H1 (cell line): Measurements from ENCODE around the gene HAND1. TPM values are rescaled to one million over a fixed set of nuclear protein-coding genes. Genes with fewer than 3 reads are reported as not detected.

Source experiments
- CTCF ChIA-PET: fragments of 300-600 bp; sonication (Branson Sonifier 250); formaldehyde crosslinking; loops from one replicate; lab custom pipeline; 2021; ENCODE audit not compliant: partially characterized antibody; lab: Charles Lee
- POLR2A ChIA-PET: fragments of 300-600 bp; sonication (Branson Sonifier 250); formaldehyde crosslinking; loops from one replicate; lab custom pipeline; 2021; ENCODE audit warnings: inconsistent platforms; ENCODE audit not compliant: partially characterized antibody; lab: Charles Lee
- DNase-seq, 2 experiments: peaks; one replicate each; pipeline versions ENCODE4 v3.0.0 to v3.0.0-alpha.2; 2010 to 2022; ENCODE audit warnings: low spot score in 2 of 2, low read depth in 1 of 2, mixed read lengths in 1 of 2
- FAIRE-seq: peaks from 2 replicates; lab custom pipeline; 2011; peaks lifted over from hg19 to GRCh38; lab: Jason Lieb, UNC
- H2AFZ ChIP-seq: 2 replicates; pipeline ENCODE4 v1.8.1; 2012; ENCODE audit warnings: low read length, inconsistent platforms
- H2AK5ac ChIP-seq: 2 replicates; pipeline ENCODE4 v1.6.1; 2013; ENCODE audit warnings: low read depth, low read length
- H2BK120ac ChIP-seq: replicated peaks from 2 replicates; pipeline ENCODE3; 2013; ENCODE audit warnings: low read depth, low read length, inconsistent platforms
- H2BK12ac ChIP-seq: 2 replicates; pipeline ENCODE4 v1.6.1; 2013; ENCODE audit warnings: low read depth, low read length
- H2BK15ac ChIP-seq: 2 replicates; pipeline ENCODE4 v1.6.1; 2013; ENCODE audit warnings: low read length
- H2BK20ac ChIP-seq: 2 replicates; pipeline ENCODE4 v1.6.1; 2013; ENCODE audit warnings: low read length
- H2BK5ac ChIP-seq: 2 replicates; pipeline ENCODE4 v1.6.1; 2013; ENCODE audit warnings: low read depth, low read length
- H3K14ac ChIP-seq: 2 replicates; pipeline ENCODE4 v1.6.1; 2013; ENCODE audit warnings: inconsistent platforms; ENCODE audit not compliant: insufficient read length
- H3K18ac ChIP-seq: 2 replicates; pipeline ENCODE4 v1.6.1; 2013; ENCODE audit warnings: low read length; ENCODE audit errors: extremely low read depth
- H3K23ac ChIP-seq: 2 replicates; pipeline ENCODE4 v1.6.1; 2013; ENCODE audit warnings: inconsistent platforms; ENCODE audit not compliant: insufficient read length
- H3K23me2 ChIP-seq: 2 replicates; pipeline ENCODE4 v1.6.1; 2013; ENCODE audit warnings: low read depth, low read length
- H3K27ac ChIP-seq: 2 replicates; pipeline ENCODE4 v1.6.1; 2011; ENCODE audit warnings: low read depth, low read length, inconsistent platforms
- H3K27me3 ChIP-seq, 4 experiments: replicated peaks in 1 of 4; 1 replicate in 1 of 4; 2 replicates in 3 of 4; pipeline versions ENCODE4 v1.6.1 to v1.8.1; 2011 to 2013; ENCODE audit warnings: low read length in 3 of 4, mild to moderate bottlenecking in 3 of 4, inconsistent platforms in 2 of 4, mixed read lengths in 2 of 4, moderate library complexity in 1 of 4; ENCODE audit not compliant: control insufficient read depth in 3 of 4, insufficient read depth in 3 of 4; ENCODE audit errors: extremely low read depth in 1 of 4
- H3K36me3 ChIP-seq, 4 experiments: 2 replicates each; pipeline versions ENCODE4 v1.6.1 to v1.8.1; 2011 to 2013; ENCODE audit warnings: mild to moderate bottlenecking in 4 of 4, low read length in 3 of 4, moderate library complexity in 2 of 4, control low read depth in 1 of 4, inconsistent platforms in 1 of 4; ENCODE audit not compliant: insufficient read depth in 4 of 4, control insufficient read depth in 2 of 4
- H3K4ac ChIP-seq: replicated peaks from 2 replicates; pipeline ENCODE3; 2013; ENCODE audit warnings: low read length, low read depth, mixed read lengths, inconsistent platforms; ENCODE audit not compliant: insufficient read length
- H3K4me1 ChIP-seq, 4 experiments: replicated peaks in 1 of 4; 1 replicate in 1 of 4; 2 replicates in 3 of 4; pipeline versions ENCODE4 v1.6.1 to v1.8.1; 2011 to 2013; ENCODE audit warnings: low read length in 3 of 4, inconsistent platforms in 2 of 4, mixed read lengths in 1 of 4; ENCODE audit not compliant: insufficient read depth in 4 of 4, control insufficient read depth in 3 of 4
- H3K4me2 ChIP-seq, 2 experiments: 2 replicates each; pipeline versions ENCODE4 v1.6.1 to v1.8.1; 2011 to 2013; ENCODE audit warnings: low read depth in 2 of 2, low read length in 2 of 2, control low read depth in 1 of 2, inconsistent platforms in 1 of 2, mild to moderate bottlenecking in 1 of 2; ENCODE audit not compliant: insufficient read depth in 1 of 2
- H3K4me3 ChIP-seq, 4 experiments: fragments of 200-600, 300-600 bp in 1 of 4; sonication (generic), shearing (Covaris generic), sonication (Bioruptor Twin) in 1 of 4; 2 replicates each; pipeline versions ENCODE4 v1.5.1 to v1.8.1; 2011 to 2016; ENCODE audit warnings: low read length in 4 of 4, low read depth in 3 of 4, control low read depth in 2 of 4, inconsistent platforms in 2 of 4, mild to moderate bottlenecking in 2 of 4, mixed read lengths in 1 of 4, moderate library complexity in 1 of 4; ENCODE audit not compliant: insufficient read depth in 2 of 4; ENCODE audit errors: extremely low read depth in 1 of 4
- H3K56ac ChIP-seq: replicated peaks from 2 replicates; pipeline ENCODE3; 2013; ENCODE audit warnings: low read depth, mild to moderate bottlenecking, mixed read lengths, low read length, inconsistent platforms; ENCODE audit not compliant: insufficient read length
- H3K79me1 ChIP-seq: 2 replicates; pipeline ENCODE4 v1.6.1; 2013; ENCODE audit warnings: low read depth, low read length, control low read depth
- H3K79me2 ChIP-seq, 2 experiments: 2 replicates each; pipeline versions ENCODE4 v1.6.1 to v1.8.1; 2012 to 2013; ENCODE audit warnings: low read length in 2 of 2, mild to moderate bottlenecking in 2 of 2, inconsistent platforms in 1 of 2; ENCODE audit not compliant: insufficient read depth in 2 of 2, control insufficient read depth in 1 of 2
- H3K9ac ChIP-seq, 4 experiments: replicated peaks in 1 of 4; 1 replicate in 1 of 4; 2 replicates in 3 of 4; pipeline versions ENCODE4 v1.6.1 to v1.8.1; 2011 to 2013; ENCODE audit warnings: low read depth in 3 of 4, low read length in 3 of 4, control low read depth in 2 of 4, mild to moderate bottlenecking in 2 of 4, moderate library complexity in 2 of 4, inconsistent platforms in 1 of 4; ENCODE audit errors: extremely low read depth in 1 of 4
- H3K9me3 ChIP-seq, 2 experiments: 2 replicates each; pipeline versions ENCODE4 v1.6.1 to v1.8.1; 2012 to 2013; ENCODE audit warnings: mild to moderate bottlenecking in 2 of 2, moderate library complexity in 2 of 2, control low read depth in 1 of 2, inconsistent platforms in 1 of 2, low read depth in 1 of 2, low read length in 1 of 2, mixed read lengths in 1 of 2; ENCODE audit not compliant: insufficient read depth in 2 of 2
- H4K20me1 ChIP-seq, 2 experiments: replicated peaks in 1 of 2; 2 replicates each; pipeline versions ENCODE3 to v1.8.1; 2011 to 2013; ENCODE audit warnings: inconsistent platforms in 2 of 2, low read length in 2 of 2, mild to moderate bottlenecking in 1 of 2; ENCODE audit not compliant: insufficient read depth in 2 of 2, control insufficient read depth in 1 of 2
- H4K5ac ChIP-seq: 2 replicates; pipeline ENCODE4 v1.6.1; 2013; ENCODE audit warnings: low read length, low read depth, mixed read lengths, inconsistent platforms; ENCODE audit not compliant: insufficient read length
- H4K8ac ChIP-seq: 2 replicates; pipeline ENCODE4 v1.8.0; 2013; ENCODE audit warnings: mild to moderate bottlenecking, moderate library complexity, low read length, inconsistent platforms; ENCODE audit not compliant: insufficient read depth; ENCODE audit errors: extremely low read depth
- H4K91ac ChIP-seq: replicated peaks from 2 replicates; pipeline ENCODE3; 2013; ENCODE audit warnings: low read length, mixed read lengths, inconsistent platforms; ENCODE audit not compliant: insufficient read length
- ASH2L ChIP-seq: fragments of 200-600, 300-600 bp; sonication (generic); IDR thresholded peaks from one replicate; pipeline ENCODE4 v1.7.1; 2017; ENCODE audit warnings: low read length
- CTBP2 ChIP-seq: IDR thresholded peaks from 2 replicates; pipeline ENCODE4 v1.7.0; 2011; ENCODE audit warnings: borderline replicate concordance, mild to moderate bottlenecking, moderate library complexity, mixed read lengths, low read length; ENCODE audit not compliant: insufficient read depth, insufficient read length
- CTCF ChIP-seq, 3 experiments: IDR thresholded peaks; 1 replicate in 2 of 3; 2 replicates in 1 of 3; pipeline versions ENCODE4 v1.5.1 to v1.6.1; 2011; ENCODE audit warnings: low read length in 3 of 3, mild to moderate bottlenecking in 3 of 3, inconsistent platforms in 2 of 3, low read depth in 1 of 3, moderate library complexity in 1 of 3; ENCODE audit not compliant: insufficient read depth in 1 of 3; ENCODE audit errors: control extremely low read depth in 1 of 3
- POLR2A ChIP-seq, 2 experiments: IDR thresholded peaks; 1 replicate in 1 of 2; 2 replicates in 1 of 2; pipeline ENCODE4 v1.6.1; 2011; ENCODE audit warnings: low read depth in 2 of 2, low read length in 2 of 2, mild to moderate bottlenecking in 2 of 2; ENCODE audit errors: control extremely low read depth in 1 of 2
- RNF2 ChIP-seq: fragments of 200-900, 300-1000 bp; sonication (generic); IDR thresholded peaks from 2 replicates; pipeline ENCODE4 v1.7.1; 2016; ENCODE audit warnings: borderline replicate concordance, low read depth, mild to moderate bottlenecking, antibody characterized with exemption, low read length; ENCODE audit not compliant: poor library complexity, severe bottlenecking; ENCODE audit errors: missing control alignments
- SP2 ChIP-seq: IDR thresholded peaks from 2 replicates; pipeline ENCODE4 v1.6.1; 2012; ENCODE audit warnings: mild to moderate bottlenecking, low read length, inconsistent platforms
- TAF1 ChIP-seq: IDR thresholded peaks from 2 replicates; pipeline ENCODE4 v1.6.1; 2011; ENCODE audit warnings: mild to moderate bottlenecking, low read depth, low read length
- WGBS, 2 experiments: shearing (Covaris generic) in 1 of 2; methylation state at CpG; one replicate each; pipeline versions ENCODE4 v1.1.6 to v1.1.7; 2013 to 2015; ENCODE audit warnings: low lambda C conversion rate in 2 of 2, mixed read lengths in 2 of 2, inconsistent platforms in 1 of 2, low coverage in 1 of 2, missing lambda C conversion rate in 1 of 2; ENCODE audit not compliant: insufficient replicate concordance in 2 of 2, insufficient coverage in 1 of 2, insufficient read length in 1 of 2; ENCODE audit errors: extremely low coverage in 1 of 2, missing lambda C conversion rate in 1 of 2; 5-methylcytosine and 5-hydroxymethylcytosine counted together
- long read RNA-seq, 2 experiments: library from RNA in 1 of 2; library from capped mRNA in 1 of 2; stranded (forward); transcript quantifications; one replicate each; pipeline ENCODE4 v2.0.0, GENCODE V29; 2021; ENCODE audit warnings: inconsistent platforms in 1 of 2
- polyA minus RNA-seq, 3 experiments: library from RNA; depleted of rRNA, polyadenylated mRNA; stranded (reverse); fragments of >200 nt; gene quantifications; 1 replicate in 2 of 3; 2 replicates in 1 of 3; pipeline ENCODE4 v1.2.3, GENCODE V29; 2011
- polyA plus RNA-seq, 7 experiments: library from polyadenylated mRNA; depleted of rRNA in 3 of 7; stranded (reverse) in 5 of 7; unstranded in 2 of 7; fragments of >200 nt in 5 of 7; fragments of 200-250 nt in 2 of 7; gene quantifications; 1 replicate in 5 of 7; 2 replicates in 1 of 7; 4 replicates in 1 of 7; pipeline versions ENCODE4 v1.2.1 to v1.2.3, GENCODE V29; 2011 to 2013; ENCODE audit warnings: missing spikeins in 2 of 7, mixed read lengths in 2 of 7
- total RNA-seq: library from RNA; stranded (reverse); fragmentation: NEBNext Ultra II Directional; extraction: Animal tissue kit (Norgen Biotek cat#: 25700); gene quantifications from 2 replicates; pipeline ENCODE4 v1.2.1, GENCODE V29; 2021

The HAND1 gene
- total RNA-seq (not detected in 2 replicates), polyA plus RNA-seq (2011; rRNA removed) (0.06 TPM in 1 of 2 replicates, not detected in the other), polyA minus RNA-seq (2011; rRNA and poly(A)+ RNA removed) (not detected in 2 replicates)
- polyA plus RNA-seq (2011; cell fraction: cytosol; rRNA removed), result not detected
- polyA plus RNA-seq (2011; cell fraction: nucleus; rRNA removed), result not detected
- 0.09 to 0.59 TPM (median 0.40 TPM) in 3 of 4 replicates, not detected in the other for polyA plus RNA-seq (2012, experiment 1 of 2)
- 1.2 TPM for polyA plus RNA-seq (2012, experiment 2 of 2)
- not detected for polyA plus RNA-seq (2013, experiment 1 of 2)
- not detected for polyA plus RNA-seq (2013, experiment 2 of 2)
- not detected for polyA minus RNA-seq (2011; cell fraction: cytosol; rRNA and poly(A)+ RNA removed)
- polyA minus RNA-seq (2011; cell fraction: nucleus; rRNA and poly(A)+ RNA removed), result 0.40 TPM
- long read RNA-seq, experiment 1, result 0 reads
- long read RNA-seq, experiment 2, result 0 reads

- Histone ChIP-seq H3K27me3 (peaks cover 96 to 100% (median 99%) of the 10 kb centered on the region in 4 experiments), H3K4ac (no peak within 1 kb of the TSS), H4K91ac (no peak within 1 kb of the TSS), H3K9me3 (no peaks in the 10 kb centered on the region), H4K8ac (peak within 1 kb of the TSS; percentile 45; the same call in 1 of the 2 replicates), H3K4me1 (peaks cover 26 to 62% (median 34%) of the 10 kb centered on the region in 4 experiments), H3K79me1 (no peaks in the 10 kb centered on the region; the same call in 1 of the 2 replicates), H3K27ac (no peak within 1 kb of the TSS), H3K4me2 (peak within 1 kb of the TSS; percentile 80 to 85), H4K5ac (no peak within 1 kb of the TSS), H2AK5ac (no peak within 1 kb of the TSS), H3K9ac (no peak within 1 kb of the TSS), H3K23ac (no peak within 1 kb of the TSS), H3K14ac (no peak within 1 kb of the TSS), H3K23me2 (peaks cover 7% of the 10 kb centered on the region; the same call in 1 of the 2 replicates), H3K79me2 (no peaks in the 10 kb centered on the region), H2BK120ac (no peak within 1 kb of the TSS), H2BK20ac (peak within 1 kb of the TSS; percentile 34; the same call in 1 of the 2 replicates), H2BK15ac (peak within 1 kb of the TSS; percentile 18; the same call in 1 of the 2 replicates), H3K36me3 (peaks cover 0 to 4% (median 0%) of the 10 kb centered on the region in 4 experiments; a peak in 1 of 8 replicates), H2BK12ac (peak within 1 kb of the TSS; percentile 77), H2AFZ (no peak within 1 kb of the TSS), H2BK5ac (no peak within 1 kb of the TSS), H4K20me1 (peaks cover 21 to 50% of the 10 kb centered on the region in 2 experiments), H3K4me3 (peak within 1 kb of the TSS; percentile 27 to 58 (median 38); a peak in 7 of 8 replicates), H3K56ac (no peak within 1 kb of the TSS), H3K18ac (no peak within 1 kb of the TSS; the same call in 1 of the 2 replicates)
- DNase-seq, result peak in 1 of 2 experiments; percentile 93
- FAIRE-seq, result no peak
- CTCF ChIA-PET, result interaction anchor here (1.0 to 5.0 kb wide), 6 partner anchors 11 to 513 kb away, joined by 3 to 33 read pairs (median 8); no protein-coding TSS in a partner anchor
- POLR2A ChIA-PET, result interaction anchor here (0.7 to 2.6 kb wide), 3 partner anchors 10 to 43 kb away, joined by 3 to 6 read pairs (median 5); no protein-coding TSS in a partner anchor
- WGBS, 2 experiments, result 1% methylated on average over 19 of the region's 20 CpGs; no CpG with 5 or more reads in 1 of the 2 experiments
- TF ChIP-seq CTCF (IDR thresholded peaks at IDR 0.05; ENCODE audit: control extremely low read depth in 1 of 3, insufficient read depth in 1 of 3, low read depth in 1 of 3, low read length in 3 of 3) (no peak), ASH2L (no peak), CTBP2 (no peak), SP2 (no peak), RNF2 (no peak), POLR2A (IDR thresholded peaks at IDR 0.05; ENCODE audit: control extremely low read depth in 1 of 2, low read depth in 2 of 2, low read length in 2 of 2) (no peak), TAF1 (no peak)
Measured at GRCh38 chr5:154478224-154478565, at the start of gene HAND1. Gene HAND1, minus strand, starts transcription at chr5:154478227. Its CDS starts 219 bp downstream, at chr5:154478008.
